ENCODE data around the gene GALNT17.
"Not testable (repeated sequence)": the region's sequence is repeated elsewhere in the genome, so short reads cannot be mapped to it uniquely, and the experiment has no call there.

Gene GALNT17

GRCh38 chr7:71255537-71256178 lies 123.7 kb downstream of the GALNT17 start:
- no peaks in the 10 kb centered on the region for H3K36me3 ChIP-seq (ENCODE audit: control insufficient read depth in 2 of 2, insufficient read depth in 2 of 2, low read length in 2 of 2)
- H3K9ac ChIP-seq (ENCODE audit: low read length in 2 of 2): no peak overlapping the region
- no peaks in the 10 kb centered on the region for H3K27me3 ChIP-seq (ENCODE audit: control insufficient read depth in 1 of 2, insufficient read depth in 2 of 2, low read length in 2 of 2)
- H3K4me3 ChIP-seq (ENCODE audit: low read length in 2 of 2): no peak overlapping the region
- H3K27ac ChIP-seq (ENCODE audit: low read length): no peak overlapping the region
- H3K4me1 ChIP-seq (ENCODE audit: control insufficient read depth, insufficient read depth, low read length): no peaks in the 10 kb centered on the region
- peaks cover 0 to 3% of the 10 kb centered on the region in 2 donors for H3K9me3 ChIP-seq (ENCODE audit: control insufficient read depth in 2 of 2, low read length in 2 of 2)

GRCh38 chr7:71261066-71261465 lies 129.1 kb downstream of the GALNT17 start:
- H3K36me3 ChIP-seq (ENCODE audit: control insufficient read depth in 2 of 2, insufficient read depth in 2 of 2, low read length in 2 of 2): no peaks in the 10 kb centered on the region
- H3K9me3 ChIP-seq (ENCODE audit: control insufficient read depth in 2 of 2, low read length in 2 of 2): peaks cover 5% of the 10 kb centered on the region in 2 donors
- H3K4me1 ChIP-seq (ENCODE audit: control insufficient read depth, insufficient read depth, low read length): no peaks in the 10 kb centered on the region
- no peak overlapping the region for H3K4me3 ChIP-seq (ENCODE audit: low read length in 2 of 2)
- no peak overlapping the region for H3K9ac ChIP-seq (ENCODE audit: low read length in 2 of 2)
- H3K27me3 ChIP-seq (ENCODE audit: control insufficient read depth in 1 of 2, insufficient read depth in 2 of 2, low read length in 2 of 2): no peaks in the 10 kb centered on the region
- H3K27ac ChIP-seq (ENCODE audit: low read length): no peak overlapping the region

- H3K9me3 ChIP-seq (ENCODE audit: control insufficient read depth in 2 of 2, low read length in 2 of 2); H3K9ac ChIP-seq (ENCODE audit: low read length in 2 of 2); H3K27ac ChIP-seq (ENCODE audit: low read length); H3K36me3 ChIP-seq (ENCODE audit: control insufficient read depth in 2 of 2, insufficient read depth in 2 of 2, low read length in 2 of 2); H3K27me3 ChIP-seq (ENCODE audit: control insufficient read depth in 1 of 2, insufficient read depth in 2 of 2, low read length in 2 of 2); H3K4me3 ChIP-seq (ENCODE audit: low read length in 2 of 2); H3K4me1 ChIP-seq (ENCODE audit: control insufficient read depth, insufficient read depth, low read length): not testable (repeated sequence)
Observed at GRCh38 chr7:71262834-71263233, 130.9 kb downstream of the GALNT17 start.

DNA sequence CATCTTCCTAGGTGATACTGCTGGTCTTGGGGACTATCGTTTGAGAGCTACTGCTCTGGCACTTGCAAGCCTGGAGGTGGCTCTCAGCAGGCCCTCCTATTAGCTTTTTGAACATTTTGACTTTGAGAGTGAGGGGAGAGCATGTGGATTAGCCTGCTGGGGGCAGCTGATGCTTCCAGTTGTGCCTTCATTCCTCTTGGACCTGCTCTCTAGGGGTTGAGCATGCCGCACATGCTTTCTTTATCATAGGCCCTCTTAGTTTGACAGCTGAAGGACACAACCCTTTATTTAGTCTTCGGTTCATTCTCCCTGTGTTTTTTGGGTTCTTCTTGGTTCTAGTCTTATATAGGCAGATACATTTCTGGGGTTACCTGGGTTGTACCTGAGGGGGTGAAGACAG lies 132.1 kb downstream of the GALNT17 start:
- Histone ChIP-seq H3K9me3 (ENCODE audit: control insufficient read depth in 2 of 2, low read length in 2 of 2) (peaks cover 5% of the 10 kb centered on the region in 2 donors), H3K4me3 (ENCODE audit: low read length in 2 of 2) (no peak overlapping the region), H3K27me3 (ENCODE audit: control insufficient read depth in 1 of 2, insufficient read depth in 2 of 2, low read length in 2 of 2) (no peaks in the 10 kb centered on the region), H3K36me3 (ENCODE audit: control insufficient read depth in 2 of 2, insufficient read depth in 2 of 2, low read length in 2 of 2) (no peaks in the 10 kb centered on the region), H3K9ac (ENCODE audit: low read length in 2 of 2) (no peak overlapping the region), H3K4me1 (ENCODE audit: control insufficient read depth, insufficient read depth, low read length) (no peaks in the 10 kb centered on the region), H3K27ac (ENCODE audit: low read length) (no peak overlapping the region)

GRCh38 chr7:71266912-71267311 lies 135.0 kb downstream of the GALNT17 start:
- no peak overlapping the region for H3K27ac ChIP-seq (ENCODE audit: low read length)
- H3K9ac ChIP-seq (ENCODE audit: low read length in 2 of 2): no peak overlapping the region
- H3K27me3 ChIP-seq (ENCODE audit: control insufficient read depth in 1 of 2, insufficient read depth in 2 of 2, low read length in 2 of 2): no peaks in the 10 kb centered on the region
- H3K9me3 ChIP-seq (ENCODE audit: control insufficient read depth in 2 of 2, low read length in 2 of 2): peaks cover 5% of the 10 kb centered on the region in 2 donors
- no peaks in the 10 kb centered on the region for H3K4me1 ChIP-seq (ENCODE audit: control insufficient read depth, insufficient read depth, low read length)
- H3K36me3 ChIP-seq (ENCODE audit: control insufficient read depth in 2 of 2, insufficient read depth in 2 of 2, low read length in 2 of 2): no peaks in the 10 kb centered on the region
- H3K4me3 ChIP-seq (ENCODE audit: low read length in 2 of 2): no peak overlapping the region

DNA sequence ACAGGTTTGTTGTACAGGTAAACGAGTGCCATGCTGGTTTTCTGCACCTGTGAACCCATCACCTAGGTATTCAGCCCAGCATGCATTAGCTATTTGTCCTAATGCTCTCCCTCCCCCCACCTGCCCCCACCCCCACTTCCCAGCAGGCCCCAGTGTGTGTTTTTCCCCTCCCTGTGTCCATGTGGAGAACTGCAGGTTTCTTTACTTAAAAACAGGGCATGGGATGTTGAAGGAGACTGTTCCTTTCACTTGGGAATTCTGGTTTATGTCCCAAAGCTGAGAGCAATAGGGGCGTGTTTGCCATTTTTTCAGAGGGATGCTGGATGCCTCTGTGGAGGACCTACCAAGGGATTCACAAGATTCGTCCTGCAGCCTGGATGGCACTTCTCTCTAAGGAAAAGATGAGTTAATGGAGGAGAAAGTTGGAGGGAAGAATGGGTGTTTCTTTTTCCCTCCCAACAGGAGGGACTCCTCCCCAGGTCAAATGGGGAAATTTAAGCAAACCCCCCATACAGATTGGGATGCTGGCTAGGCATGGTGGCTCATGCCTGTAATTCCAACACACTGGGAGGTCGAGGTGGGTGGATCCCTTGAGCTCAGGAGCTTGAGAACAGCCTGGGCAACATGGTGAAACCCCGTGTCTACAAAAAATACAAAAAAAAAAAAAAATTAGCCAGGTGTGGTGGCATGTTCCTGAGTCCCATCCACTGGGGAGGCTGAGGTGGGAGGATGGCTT lies 136.0 kb downstream of the GALNT17 start:
- Histone ChIP-seq H3K27ac (ENCODE audit: low read length) (no peak overlapping the region), H3K9me3 (ENCODE audit: control insufficient read depth in 2 of 2, low read length in 2 of 2) (peaks cover 5% of the 10 kb centered on the region in 2 donors), H3K36me3 (ENCODE audit: control insufficient read depth in 2 of 2, insufficient read depth in 2 of 2, low read length in 2 of 2) (no peaks in the 10 kb centered on the region), H3K4me1 (ENCODE audit: control insufficient read depth, insufficient read depth, low read length) (no peaks in the 10 kb centered on the region), H3K27me3 (ENCODE audit: control insufficient read depth in 1 of 2, insufficient read depth in 2 of 2, low read length in 2 of 2) (no peaks in the 10 kb centered on the region), H3K4me3 (ENCODE audit: low read length in 2 of 2) (no peak overlapping the region), H3K9ac (ENCODE audit: low read length in 2 of 2) (no peak overlapping the region)

- no peak overlapping the region for H3K27ac ChIP-seq (ENCODE audit: low read length)
- no peak overlapping the region for H3K4me3 ChIP-seq (ENCODE audit: low read length in 2 of 2)
- H3K4me1 ChIP-seq (ENCODE audit: control insufficient read depth, insufficient read depth, low read length): no peaks in the 10 kb centered on the region
- no peak overlapping the region for H3K9ac ChIP-seq (ENCODE audit: low read length in 2 of 2)
- peaks cover 2 to 5% of the 10 kb centered on the region in 2 donors for H3K9me3 ChIP-seq (ENCODE audit: control insufficient read depth in 2 of 2, low read length in 2 of 2)
- no peaks in the 10 kb centered on the region for H3K27me3 ChIP-seq (ENCODE audit: control insufficient read depth in 1 of 2, insufficient read depth in 2 of 2, low read length in 2 of 2)
- H3K36me3 ChIP-seq (ENCODE audit: control insufficient read depth in 2 of 2, insufficient read depth in 2 of 2, low read length in 2 of 2): no peaks in the 10 kb centered on the region
Observed at GRCh38 chr7:71270558-71270957, 138.6 kb downstream of the GALNT17 start.

- Histone ChIP-seq H3K36me3 (ENCODE audit: control insufficient read depth in 2 of 2, insufficient read depth in 2 of 2, low read length in 2 of 2) (no peaks in the 10 kb centered on the region), H3K9me3 (ENCODE audit: control insufficient read depth in 2 of 2, low read length in 2 of 2) (no peaks in the 10 kb centered on the region), H3K9ac (ENCODE audit: low read length in 2 of 2) (no peak overlapping the region), H3K27ac (ENCODE audit: low read length) (no peak overlapping the region), H3K4me1 (ENCODE audit: control insufficient read depth, insufficient read depth, low read length) (no peaks in the 10 kb centered on the region), H3K27me3 (ENCODE audit: control insufficient read depth in 1 of 2, insufficient read depth in 2 of 2, low read length in 2 of 2) (no peaks in the 10 kb centered on the region), H3K4me3 (ENCODE audit: low read length in 2 of 2) (no peak overlapping the region)
Observed at GRCh38 chr7:71271203-71271602, 139.3 kb downstream of the GALNT17 start.

DNA sequence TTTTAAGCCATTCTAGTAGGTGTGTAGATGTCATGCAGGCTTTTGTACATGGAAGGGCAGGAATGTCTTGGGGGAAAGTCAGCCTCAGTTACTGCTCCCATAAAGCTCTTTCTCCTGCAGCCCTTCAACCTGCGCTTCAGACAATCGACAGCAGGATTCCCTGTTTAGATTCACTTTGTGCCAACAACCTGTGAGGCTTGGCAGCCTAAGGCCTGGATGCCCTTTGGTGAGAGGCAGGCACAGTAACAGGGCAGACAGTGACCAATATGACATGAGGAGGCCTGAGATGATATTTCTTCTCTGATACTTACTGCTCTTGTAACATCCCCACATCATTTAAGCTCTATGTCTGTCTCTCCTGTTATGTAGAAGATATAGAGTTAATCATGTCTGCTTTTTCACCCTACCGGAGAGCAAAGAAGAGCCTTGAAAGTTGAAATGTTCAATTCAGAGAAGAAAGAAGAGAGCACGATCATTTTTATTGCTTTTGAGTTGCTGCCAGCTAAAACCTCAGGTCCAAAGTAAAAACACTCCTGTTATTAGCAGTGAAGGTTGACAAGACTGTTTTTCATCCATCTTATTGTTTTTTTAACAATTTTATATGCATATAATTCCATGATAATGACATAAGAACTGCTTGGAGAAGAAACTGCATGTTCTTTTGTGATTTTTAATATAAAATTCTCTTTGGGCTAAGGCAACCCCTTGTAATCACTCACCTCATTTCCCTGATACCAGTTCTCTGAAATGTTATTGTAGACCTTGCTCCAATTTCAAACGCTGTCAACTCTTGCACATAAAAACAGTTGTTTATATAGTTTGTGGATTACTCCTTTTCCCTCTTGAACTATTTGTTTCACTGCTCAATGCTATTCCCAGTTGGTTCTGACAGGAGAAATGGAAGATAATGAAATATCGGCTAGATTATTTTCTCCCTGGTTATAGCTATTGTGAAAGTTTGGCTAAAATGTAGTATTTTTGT lies 140.9 kb downstream of the GALNT17 start:
- H3K4me3 ChIP-seq (ENCODE audit: low read length in 2 of 2): no peak overlapping the region
- H3K27me3 ChIP-seq (ENCODE audit: control insufficient read depth in 1 of 2, insufficient read depth in 2 of 2, low read length in 2 of 2): no peaks in the 10 kb centered on the region
- no peaks in the 10 kb centered on the region for H3K4me1 ChIP-seq (ENCODE audit: control insufficient read depth, insufficient read depth, low read length)
- no peaks in the 10 kb centered on the region for H3K36me3 ChIP-seq (ENCODE audit: control insufficient read depth in 2 of 2, insufficient read depth in 2 of 2, low read length in 2 of 2)
- H3K27ac ChIP-seq (ENCODE audit: low read length): no peak overlapping the region
- no peaks in the 10 kb centered on the region for H3K9me3 ChIP-seq (ENCODE audit: control insufficient read depth in 2 of 2, low read length in 2 of 2)
- no peak overlapping the region for H3K9ac ChIP-seq (ENCODE audit: low read length in 2 of 2)

DNA sequence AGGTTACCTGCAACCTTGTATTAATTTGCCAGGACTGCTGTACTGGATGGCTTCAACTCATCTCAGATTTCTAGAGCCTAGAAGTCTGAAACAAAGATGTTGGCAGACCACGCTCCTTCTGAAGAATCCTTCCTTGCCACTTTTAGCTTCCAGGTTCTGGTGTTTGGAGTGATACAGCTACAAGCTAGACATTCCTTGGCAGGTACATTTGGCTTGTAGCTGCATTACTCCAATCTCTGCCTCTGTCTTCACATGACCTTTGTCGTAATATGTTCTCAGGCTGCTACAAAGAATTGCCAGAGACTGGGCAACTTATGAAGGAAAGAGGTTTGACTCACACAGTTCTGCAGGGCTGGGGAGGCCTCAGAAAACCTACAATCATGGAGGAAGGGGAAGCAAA lies 146.3 kb downstream of the GALNT17 start:
- Histone ChIP-seq H3K9ac (ENCODE audit: low read length in 2 of 2) (no peak overlapping the region), H3K27me3 (ENCODE audit: control insufficient read depth in 1 of 2, insufficient read depth in 2 of 2, low read length in 2 of 2) (peaks cover 0 to 2% of the 10 kb centered on the region in 2 donors), H3K27ac (ENCODE audit: low read length) (no peak overlapping the region), H3K36me3 (ENCODE audit: control insufficient read depth in 2 of 2, insufficient read depth in 2 of 2, low read length in 2 of 2) (no peaks in the 10 kb centered on the region), H3K4me3 (ENCODE audit: low read length in 2 of 2) (no peak overlapping the region), H3K4me1 (ENCODE audit: control insufficient read depth, insufficient read depth, low read length) (no peaks in the 10 kb centered on the region), H3K9me3 (ENCODE audit: control insufficient read depth in 2 of 2, low read length in 2 of 2) (no peaks in the 10 kb centered on the region)
